SK-N-SH treated with all-trans-retinoic acid at 6 μM for 48 hours (cell line): ENCODE data around the gene HHIPL1.

Source experiments
- ATAC-seq: fragments of 200-7000 bp; cut with Tn5 transposase; 3 replicates; pipeline ENCODE4 v1.9.1; 2020; ENCODE audit warnings: mild to moderate bottlenecking, moderate library complexity
- ARNTL ChIP-seq: fragments of 450-650 bp; formaldehyde crosslinking; IDR thresholded peaks from 2 replicates; pipeline ENCODE4 v1.5.0; 2020; ENCODE audit warnings: low read depth, mild to moderate bottlenecking, moderate library complexity, borderline replicate concordance
- BACH2 ChIP-seq: fragments of 250-450 bp; sonication (Bioruptor Pico); IDR thresholded peaks from 2 replicates; pipeline ENCODE4 v1.9.0; 2021; ENCODE audit warnings: mild to moderate bottlenecking, borderline replicate concordance
- CREB5 ChIP-seq: fragments of 250-450 bp; sonication (Bioruptor Pico); IDR thresholded peaks from 2 replicates; pipeline ENCODE4 v1.5.1; 2020; ENCODE audit warnings: low read depth, mild to moderate bottlenecking, moderate library complexity
- CSRNP3 ChIP-seq: fragments of 250-450 bp; sonication (Bioruptor Pico); IDR thresholded peaks from 2 replicates; pipeline ENCODE4 v1.5.1; 2021; ENCODE audit warnings: mild to moderate bottlenecking, moderate library complexity
- ESRRG ChIP-seq: fragments of 250-450 bp; sonication (Bioruptor Pico); IDR thresholded peaks from 2 replicates; pipeline ENCODE4 v1.6.1; 2021; ENCODE audit warnings: mild to moderate bottlenecking
- GLIS3 ChIP-seq: fragments of 250-450 bp; sonication (Bioruptor Pico); IDR thresholded peaks from 2 replicates; pipeline ENCODE4 v1.5.0; 2020; ENCODE audit warnings: mild to moderate bottlenecking, moderate library complexity
- ISL1 ChIP-seq: fragments of 250-450 bp; sonication (Bioruptor Pico); IDR thresholded peaks from 2 replicates; pipeline ENCODE4 v2.1.2; 2022; ENCODE audit warnings: mild to moderate bottlenecking, moderate library complexity
- OSR1 ChIP-seq: fragments of 250-450 bp; sonication (Bioruptor Pico); IDR thresholded peaks from 2 replicates; pipeline ENCODE4 v1.8.0; 2022; ENCODE audit warnings: moderate library complexity, mild to moderate bottlenecking, inconsistent platforms
- PATZ1 ChIP-seq: fragments of 250-450 bp; sonication (Bioruptor Pico); IDR thresholded peaks from 2 replicates; pipeline ENCODE4 v1.8.0; 2020; ENCODE audit warnings: mild to moderate bottlenecking, moderate library complexity, borderline replicate concordance
- POU6F1 ChIP-seq: fragments of 250-450 bp; sonication (Bioruptor Pico); IDR thresholded peaks from 2 replicates; pipeline ENCODE4 v1.8.0; 2021; ENCODE audit warnings: low read depth, mild to moderate bottlenecking, moderate library complexity, borderline replicate concordance
- PPARA ChIP-seq: fragments of 250-450 bp; sonication (Bioruptor Pico); IDR thresholded peaks from 2 replicates; pipeline ENCODE4 v1.5.0; 2020; ENCODE audit warnings: mild to moderate bottlenecking, borderline replicate concordance
- RARB ChIP-seq: fragments of 250-450 bp; sonication (Bioruptor Pico); IDR thresholded peaks from 2 replicates; pipeline ENCODE4 v1.8.0; 2021; ENCODE audit warnings: mild to moderate bottlenecking, moderate library complexity
- SNAI2 ChIP-seq: fragments of 250-450 bp; sonication (Bioruptor Pico); IDR thresholded peaks from 2 replicates; pipeline ENCODE4 v1.5.0; 2020; ENCODE audit warnings: mild to moderate bottlenecking, moderate library complexity
- TCF4 ChIP-seq: fragments of 250-450 bp; sonication (Bioruptor Pico); IDR thresholded peaks from 2 replicates; pipeline ENCODE4 v1.8.0; 2021; ENCODE audit warnings: mild to moderate bottlenecking, moderate library complexity, borderline replicate concordance
- TOX ChIP-seq: fragments of 250-450 bp; sonication (Bioruptor Pico); IDR thresholded peaks from 2 replicates; pipeline ENCODE4 v1.8.0; 2021; ENCODE audit warnings: mild to moderate bottlenecking, moderate library complexity, borderline replicate concordance
- TSHZ2 ChIP-seq: fragments of 250-450 bp; sonication (Bioruptor Pico); IDR thresholded peaks from 2 replicates; pipeline ENCODE4 v1.5.0; 2020; ENCODE audit warnings: mild to moderate bottlenecking, moderate library complexity
- ZC3H10 ChIP-seq: fragments of 250-450 bp; sonication (Bioruptor Pico); IDR thresholded peaks from 2 replicates; pipeline ENCODE4 v1.5.1; 2021; ENCODE audit warnings: mild to moderate bottlenecking, moderate library complexity
- ZFP3 ChIP-seq: fragments of 250-450 bp; sonication (Bioruptor Pico); IDR thresholded peaks from 2 replicates; pipeline ENCODE4 v1.5.0; 2020; ENCODE audit warnings: mild to moderate bottlenecking, moderate library complexity
- ZFP30 ChIP-seq: fragments of 450-650 bp; formaldehyde crosslinking; IDR thresholded peaks from 2 replicates; pipeline ENCODE4 v1.5.0; 2022; ENCODE audit warnings: mild to moderate bottlenecking, moderate library complexity
- ZNF565 ChIP-seq: fragments of 450-650 bp; formaldehyde crosslinking; conservative IDR thresholded peaks from 2 replicates; pipeline ENCODE4 v1.5.0; 2020; ENCODE audit warnings: low read depth, mild to moderate bottlenecking, moderate library complexity
- ZNF70 ChIP-seq: fragments of 450-650 bp; formaldehyde crosslinking; IDR thresholded peaks from 2 replicates; pipeline ENCODE4 v1.5.0; 2020; ENCODE audit warnings: mild to moderate bottlenecking, moderate library complexity
- ZNF8 ChIP-seq: fragments of 450-650 bp; formaldehyde crosslinking; IDR thresholded peaks from 2 replicates; pipeline ENCODE4 v1.5.0; 2020; ENCODE audit warnings: mild to moderate bottlenecking, moderate library complexity

HHIPL1 gene

GRCh38 chr14:99668307-99669295 lies 23.7 kb downstream of the HHIPL1 start:
- ATAC-seq = no peak
- no peak for TF ChIP-seq CREB5 (CRISPR knock-in tag)
- no peak for TF ChIP-seq ZFP3
- TF ChIP-seq ARNTL = no peak
- TF ChIP-seq PPARA (CRISPR knock-in tag) = no peak
- no peak for TF ChIP-seq TCF4 (CRISPR knock-in tag)
- no peak for TF ChIP-seq CSRNP3 (CRISPR knock-in tag)
- no peak for TF ChIP-seq ZNF70 (CRISPR knock-in tag)
- no peak for TF ChIP-seq ZNF8 (CRISPR knock-in tag)
- no peak for TF ChIP-seq OSR1 (CRISPR knock-in tag)
- no peak for TF ChIP-seq GLIS3 (CRISPR knock-in tag)
- no peak for TF ChIP-seq RARB
- no peak for TF ChIP-seq TSHZ2 (CRISPR knock-in tag)
- TF ChIP-seq ESRRG (CRISPR knock-in tag) = no peak
- TF ChIP-seq TOX (CRISPR knock-in tag) = no peak
- TF ChIP-seq ISL1 (CRISPR knock-in tag) = no peak
- no peak for TF ChIP-seq ZNF565 (CRISPR knock-in tag)
- TF ChIP-seq POU6F1 (CRISPR knock-in tag) = no peak

GRCh38 chr14:99670361-99671234 lies 25.7 kb downstream of the HHIPL1 start:
- TF ChIP-seq ZNF70 (CRISPR knock-in tag) (no peak), SNAI2 (CRISPR knock-in tag) (no peak)
- TF ChIP-seq, all 23 proteins: peak for 0
- ATAC-seq = no peak

- ATAC-seq = no peak
- TF ChIP-seq ZC3H10 (CRISPR knock-in tag) = no peak
- TF ChIP-seq CSRNP3 (CRISPR knock-in tag) = no peak
- no peak for TF ChIP-seq ZFP30 (CRISPR knock-in tag)
- TF ChIP-seq ZNF70 (CRISPR knock-in tag) = no peak
- TF ChIP-seq ZNF565 (CRISPR knock-in tag) = no peak
- no peak for TF ChIP-seq OSR1 (CRISPR knock-in tag)
- no peak for TF ChIP-seq PATZ1 (CRISPR knock-in tag)
- no peak for TF ChIP-seq TOX (CRISPR knock-in tag)
- TF ChIP-seq BACH2 (CRISPR knock-in tag) = no peak
- TF ChIP-seq ZNF8 (CRISPR knock-in tag) = no peak
Measured at GRCh38 chr14:99671235-99672224, 26.6 kb downstream of the HHIPL1 start.
